Activated naive CD4-positive, alpha-beta T cell treated with anti-CD3 and anti-CD28 coated beads, Interleukin-2, amount 50 U/mL, for 16 hours (primary cell): Measurements from ENCODE around the gene KIF16B.

Experiments
- DNase-seq: peaks from one replicate; pipeline ENCODE4 v3.0.0-alpha.2; 2020

Gene KIF16B

GRCh38 chr20:16518784-16519084 lies 54.5 kb downstream of the KIF16B start:
- no peak for DNase-seq

GRCh38 chr20:16517946-16518783 lies 55.1 kb downstream of the KIF16B start:
- DNase-seq: no peak

DNA sequence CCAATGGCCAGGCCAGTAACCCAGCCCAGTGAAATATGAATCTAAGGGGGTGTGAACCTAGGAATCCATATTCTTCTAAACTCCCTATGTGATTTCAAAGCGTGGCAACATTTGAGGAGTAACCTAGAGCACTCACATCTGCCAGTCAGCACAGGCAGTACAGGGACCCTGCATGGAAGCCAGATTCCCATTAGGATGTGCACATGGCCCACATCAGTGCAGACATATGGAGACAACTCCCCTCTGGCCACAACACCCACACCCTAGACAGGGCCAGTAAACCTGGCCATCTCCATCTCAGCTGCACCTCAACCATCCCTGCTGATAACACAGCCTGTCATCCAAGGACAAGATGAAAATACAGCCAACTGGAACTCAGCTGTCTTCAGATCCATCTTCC lies 56.5 kb downstream of the KIF16B start:
- no peak for DNase-seq

DNA sequence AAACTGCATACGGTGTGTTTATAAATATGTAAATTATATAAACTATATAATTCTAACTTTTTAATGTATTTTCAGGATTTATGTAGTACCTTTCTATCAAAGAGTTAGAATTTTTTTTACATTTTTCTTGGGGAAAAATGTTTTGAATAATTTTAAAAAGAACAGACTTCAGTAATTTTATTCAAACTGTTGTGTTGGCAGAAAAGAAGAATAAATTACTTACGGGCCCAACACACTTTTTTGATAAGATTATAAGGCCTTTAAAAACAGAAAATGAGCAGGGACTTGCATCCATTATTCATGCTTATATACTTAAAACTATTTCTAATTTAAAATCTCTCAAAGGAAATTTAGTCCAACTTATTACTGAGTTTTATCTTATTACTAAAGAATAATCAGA lies 58.2 kb downstream of the KIF16B start:
- no peak for DNase-seq

DNA sequence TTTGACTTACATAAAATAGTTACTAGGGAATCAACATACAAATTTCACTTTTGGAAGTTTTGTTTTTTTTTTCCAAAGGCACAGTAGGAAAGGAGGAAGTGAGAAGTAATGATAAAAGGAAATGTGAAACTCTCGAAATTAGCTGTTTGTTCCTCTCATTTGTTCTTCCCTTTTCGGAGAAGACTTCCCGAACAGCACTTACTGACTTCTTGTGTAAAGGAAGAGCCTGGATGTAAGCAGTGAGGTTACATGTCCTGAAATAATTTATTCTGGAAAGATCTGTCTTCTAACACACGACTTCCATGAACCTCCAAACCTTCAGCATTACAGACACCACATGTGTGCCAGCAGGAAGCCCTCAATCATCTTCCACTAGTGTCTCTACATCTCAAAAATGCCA lies 59.1 kb downstream of the KIF16B start:
- no peak for DNase-seq

GRCh38 chr20:16505894-16506293 lies 67.4 kb downstream of the KIF16B start:
- no peak for DNase-seq

- DNase-seq: no peak
Measured at GRCh38 chr20:16501301-16501700, 71.9 kb downstream of the KIF16B start.

DNA sequence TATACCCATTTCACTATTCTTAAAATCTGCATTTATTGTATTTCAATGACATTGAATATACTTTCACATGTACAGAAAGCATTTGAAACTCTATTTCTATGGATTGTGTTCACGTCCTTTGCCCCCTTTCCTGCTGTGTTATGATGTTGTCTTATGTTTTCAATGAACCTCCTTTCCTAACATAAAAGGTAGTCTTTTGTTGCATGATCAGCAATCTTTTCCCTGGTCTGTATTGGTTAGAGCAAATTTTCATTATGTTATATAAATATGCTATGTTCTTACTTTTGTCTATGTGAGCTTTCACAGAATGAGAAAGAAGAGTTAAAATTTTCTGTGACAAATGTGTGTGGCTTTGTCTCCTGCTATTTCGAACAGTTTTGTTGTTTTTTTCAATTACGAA lies 73.1 kb downstream of the KIF16B start:
- no peak for DNase-seq

DNA sequence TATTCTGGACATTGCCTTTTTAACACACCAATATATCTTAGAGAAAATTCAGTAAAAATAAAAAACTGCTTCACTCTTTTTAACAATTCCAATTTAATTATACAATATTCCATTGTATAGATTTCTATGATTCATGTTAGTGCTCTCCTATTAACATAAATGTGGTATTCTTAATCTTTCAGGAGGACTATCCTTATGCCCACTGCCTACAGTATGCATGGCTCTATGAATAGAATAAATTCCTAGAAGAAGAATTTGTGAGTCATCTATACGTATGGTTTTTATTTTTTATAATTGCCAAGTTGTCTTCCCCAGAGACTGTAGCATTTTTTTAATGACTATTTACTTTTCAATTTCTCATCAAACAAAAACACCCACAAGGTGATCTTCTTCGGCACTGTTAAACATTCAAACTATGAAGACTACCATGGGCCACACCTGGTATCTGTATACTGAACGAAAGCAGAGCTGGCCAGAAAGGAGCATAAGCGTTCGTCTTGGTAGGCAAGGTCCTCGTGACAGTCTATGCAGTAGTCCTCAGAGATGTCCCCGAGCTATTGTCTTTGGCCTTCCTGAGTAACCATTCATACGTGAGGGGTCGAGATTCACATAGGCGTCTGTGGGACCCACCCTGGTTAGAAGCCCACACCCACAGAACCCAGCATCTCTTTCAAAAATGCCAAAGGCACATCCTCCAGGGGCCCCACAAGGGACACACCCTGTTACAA lies 74.6 kb downstream of the KIF16B start:
- DNase-seq: no peak

DNA sequence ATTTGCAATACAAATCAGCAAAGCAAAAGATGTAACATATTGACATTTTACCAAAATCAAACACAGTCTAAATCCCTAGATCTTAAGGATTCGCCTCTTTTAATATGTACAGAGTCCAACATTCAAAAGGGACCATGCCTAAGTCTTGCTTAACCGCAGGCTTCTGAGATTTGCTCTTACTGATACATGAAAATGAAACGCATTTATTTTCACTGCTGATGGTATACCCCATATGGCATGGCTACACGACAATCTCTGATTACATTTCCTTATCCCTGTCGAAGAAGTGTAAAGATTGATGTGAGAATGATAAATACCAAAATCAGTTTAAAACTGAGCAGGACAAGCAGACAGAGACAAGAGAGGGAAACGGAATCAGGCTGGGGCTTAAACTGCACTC lies 75.4 kb downstream of the KIF16B start:
- DNase-seq: no peak

DNA sequence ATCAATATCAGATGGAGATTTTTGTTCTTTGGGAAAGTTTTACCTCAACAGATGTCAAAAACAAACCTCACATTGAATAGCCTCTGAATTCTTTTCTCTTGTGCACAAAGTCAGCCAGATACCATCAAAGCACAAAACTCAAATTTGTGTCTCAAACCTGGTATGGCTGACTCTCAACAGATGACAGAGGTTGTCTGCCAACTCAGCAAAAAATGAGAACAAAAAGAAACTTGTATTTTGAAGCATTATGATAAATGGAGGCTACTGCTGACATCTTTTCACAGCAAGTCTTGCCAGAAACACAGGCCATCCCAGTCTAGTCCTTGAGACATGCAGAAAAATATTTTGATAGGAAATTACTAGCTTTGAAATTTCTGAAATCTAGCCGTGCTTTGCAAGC lies 79.8 kb downstream of the KIF16B start:
- no peak for DNase-seq

DNA sequence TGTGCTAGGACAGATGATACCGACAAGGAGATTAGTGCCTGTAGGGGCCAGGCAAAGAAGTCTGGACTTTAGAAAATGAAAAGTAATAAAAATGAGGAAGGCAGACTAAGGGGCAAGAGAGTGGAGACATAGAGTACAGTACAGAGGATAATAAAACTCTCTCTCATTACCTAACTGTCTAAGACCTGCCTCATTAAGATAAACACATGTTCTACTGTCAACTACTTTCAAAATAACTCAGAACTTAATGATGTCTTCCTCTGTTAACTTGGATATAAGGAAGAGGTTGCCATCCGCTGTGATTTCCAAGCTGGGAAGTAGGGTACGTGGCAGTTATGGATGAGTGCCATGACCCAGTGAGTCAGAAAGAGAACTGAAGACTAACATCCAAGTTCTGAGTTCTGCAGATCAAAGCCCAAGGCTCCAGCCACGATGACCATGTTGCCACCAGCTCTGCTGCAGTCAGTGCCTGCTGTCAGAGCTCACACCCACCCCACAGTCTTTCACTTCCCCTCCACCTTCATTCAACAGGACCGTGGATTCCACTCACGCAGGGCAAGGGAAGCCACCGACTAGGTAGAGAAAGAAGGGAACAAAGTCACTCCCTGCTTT lies 81.8 kb downstream of the KIF16B start:
- no peak for DNase-seq

GRCh38 chr20:16490696-16491095 lies 82.6 kb downstream of the KIF16B start:
- DNase-seq: no peak

DNA sequence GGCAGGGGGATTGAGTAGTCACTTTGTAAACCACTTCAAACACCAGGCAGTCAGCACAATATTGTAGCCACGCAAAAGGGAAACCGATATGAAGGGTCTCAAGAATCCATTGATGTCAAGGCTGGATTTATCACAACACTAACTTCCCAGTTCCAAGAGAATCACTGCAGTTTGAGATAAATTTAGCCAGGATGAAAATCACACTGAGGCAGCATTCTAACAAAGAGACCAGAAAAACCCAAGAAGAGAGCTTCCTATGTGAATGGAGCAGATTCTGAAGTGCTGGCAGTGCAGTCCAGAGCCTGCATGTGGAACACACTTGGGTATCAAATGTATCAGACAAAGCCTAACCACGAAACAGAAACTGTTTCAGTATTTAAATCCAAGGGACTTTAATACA lies 84.6 kb downstream of the KIF16B start:
- DNase-seq: no peak

DNA sequence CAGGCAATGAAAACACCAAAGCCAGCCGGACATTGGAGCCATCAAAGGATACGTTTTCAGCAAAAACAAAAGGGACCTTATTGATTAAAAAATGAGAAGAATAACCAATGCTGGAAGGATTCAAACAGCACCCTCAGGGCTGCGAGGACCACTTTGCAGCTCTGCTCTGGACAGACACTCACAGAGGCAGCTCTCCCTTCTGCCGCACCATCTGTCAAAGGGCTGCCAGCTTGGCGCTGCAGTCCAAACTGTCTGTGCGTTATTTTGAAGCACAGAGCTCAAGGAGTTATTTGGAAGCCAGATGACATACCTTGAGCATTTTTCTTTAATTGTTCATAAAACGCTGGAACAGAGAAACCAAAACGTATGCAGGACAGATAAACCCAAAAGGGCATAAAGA lies 85.2 kb downstream of the KIF16B start:
- DNase-seq: no peak

GRCh38 chr20:16486532-16486931 lies 86.7 kb downstream of the KIF16B start:
- DNase-seq: no peak

DNA sequence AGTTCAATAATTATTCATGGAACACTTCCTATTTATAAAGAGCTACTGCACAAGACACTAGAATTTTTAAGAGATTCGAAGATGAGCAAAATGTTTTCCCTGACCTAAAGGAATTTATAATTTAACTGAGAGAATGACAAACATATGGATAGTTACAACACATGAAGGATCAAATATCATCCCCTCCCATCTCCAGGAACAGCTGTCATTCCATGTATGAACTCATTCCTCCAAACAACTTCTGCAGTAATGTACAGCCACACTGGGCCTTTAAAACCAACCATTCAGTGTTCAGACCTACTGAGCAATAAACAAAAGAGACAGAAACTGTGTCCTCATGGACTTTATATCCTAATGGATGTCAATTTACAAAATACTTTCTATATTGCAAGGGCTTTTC lies 87.8 kb downstream of the KIF16B start:
- DNase-seq: no peak

DNA sequence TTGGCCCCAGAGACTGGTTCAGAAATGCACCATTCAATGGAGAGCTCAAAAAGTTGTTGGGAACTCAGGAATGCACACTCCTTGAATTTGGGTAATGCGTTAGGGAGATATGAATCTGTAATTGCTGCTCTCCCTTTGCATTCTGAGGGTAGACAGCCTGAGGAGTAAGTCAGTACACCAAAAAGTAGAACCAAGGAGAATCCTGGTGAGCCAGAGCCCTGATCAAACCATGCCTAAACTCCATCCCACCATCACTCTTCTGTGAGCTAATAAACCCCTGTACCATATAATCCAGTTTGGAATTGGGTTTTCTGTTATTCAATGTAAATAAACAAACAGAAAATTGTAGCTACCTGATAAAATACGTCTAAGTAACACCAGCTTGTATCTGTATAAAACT lies 90.2 kb downstream of the KIF16B start:
- no peak for DNase-seq

DNA sequence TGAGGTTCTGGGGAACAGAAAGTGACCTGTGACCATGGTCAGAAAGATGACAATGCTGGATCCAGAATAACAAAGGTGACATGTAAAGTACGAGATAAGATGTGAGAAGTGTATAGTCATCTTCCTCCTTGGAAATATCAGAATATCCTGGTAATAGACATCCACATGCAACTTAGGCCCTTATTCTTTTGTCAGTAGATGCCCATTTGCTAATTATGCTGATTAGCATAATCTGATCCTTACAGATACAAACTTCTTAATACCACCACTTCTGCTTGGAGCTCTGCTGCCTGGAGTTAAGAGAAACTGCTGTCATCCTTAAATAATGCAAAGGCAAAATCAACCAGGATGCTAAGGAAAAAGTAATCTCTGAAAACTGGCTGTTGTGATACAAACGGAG lies 91.3 kb downstream of the KIF16B start:
- no peak for DNase-seq

DNA sequence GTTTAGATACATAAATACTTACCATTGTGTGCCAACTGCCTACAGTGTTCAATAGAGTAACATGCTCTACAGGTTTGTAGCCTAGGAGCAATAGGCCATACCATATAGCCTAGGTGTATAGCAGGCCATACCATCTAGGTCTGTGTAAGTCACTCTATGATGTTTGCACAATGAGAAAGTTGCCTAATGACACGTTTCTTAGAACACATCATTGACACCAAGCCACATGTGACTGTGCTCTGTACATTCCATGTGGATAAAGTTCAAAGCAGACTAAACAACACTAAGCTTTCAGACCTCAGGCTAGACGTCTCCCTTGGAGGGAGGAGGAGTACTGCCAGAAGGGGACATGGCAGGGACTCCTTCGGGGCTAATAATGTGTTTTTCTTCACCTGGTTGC lies 93.6 kb downstream of the KIF16B start:
- no peak for DNase-seq

DNA sequence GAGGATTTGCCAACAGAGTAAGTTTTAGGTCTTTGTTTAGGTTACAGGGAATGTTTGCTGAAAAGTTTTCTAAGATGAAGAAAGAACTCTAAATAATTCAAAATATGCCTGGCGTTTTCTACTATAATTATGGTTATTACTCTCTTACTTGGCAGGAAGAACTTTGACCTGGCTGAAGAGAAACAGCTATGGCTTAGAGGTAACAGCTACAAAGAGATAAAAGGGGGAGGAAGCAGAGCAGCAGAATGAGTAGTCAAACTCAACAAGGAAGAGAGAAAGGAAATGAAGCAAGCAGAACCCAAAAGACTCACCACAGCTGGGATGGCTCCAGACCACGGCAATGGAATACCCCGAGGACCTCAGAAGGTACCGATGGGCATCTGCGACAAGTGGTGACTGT lies 95.6 kb downstream of the KIF16B start:
- DNase-seq: no peak

- DNase-seq: no peak
Measured at GRCh38 chr20:16476032-16476431, 97.2 kb downstream of the KIF16B start.

GRCh38 chr20:16475225-16475624 lies 98.0 kb downstream of the KIF16B start:
- no peak for DNase-seq

GRCh38 chr20:16474363-16474762 lies 98.9 kb downstream of the KIF16B start:
- DNase-seq: no peak
